DMS114 treated with DMSO at 0.1 percent for 48 hours (cell line): Measurements from ENCODE around the gene SCAMP1.
"Not testable (repeated sequence)": the region's sequence is repeated elsewhere in the genome, so short reads cannot be mapped to it uniquely, and the experiment has no call there.

Experiments
- DNase-seq: peaks from one replicate; lab custom pipeline; 2025; ENCODE audit not compliant: unreplicated experiment; lab: John Stamatoyannopoulos, UW

The SCAMP1 gene

GRCh38 chr5:78360924-78361630 lies 660 bp downstream of the SCAMP1 start:
- peak; percentile 26 for DNase-seq

GRCh38 chr5:78361631-78361993 lies 1.2 kb downstream of the SCAMP1 start:
- DNase-seq = no peak

GRCh38 chr5:78362220-78362619 lies 1.8 kb downstream of the SCAMP1 start:
- DNase-seq = no peak

- no peak for DNase-seq
Observed at GRCh38 chr5:78364005-78364404, 3.6 kb downstream of the SCAMP1 start.

- DNase-seq = no peak
Observed at GRCh38 chr5:78367318-78367991, 7.0 kb downstream of the SCAMP1 start.

- no peak for DNase-seq
Observed at GRCh38 chr5:78369680-78370079, 9.3 kb downstream of the SCAMP1 start.

- DNase-seq = no peak
Observed at GRCh38 chr5:78373231-78373630, 12.8 kb downstream of the SCAMP1 start.

GRCh38 chr5:78376315-78376714 lies 15.9 kb downstream of the SCAMP1 start:
- no peak for DNase-seq

GRCh38 chr5:78377056-78377717 lies 16.8 kb downstream of the SCAMP1 start:
- no peak for DNase-seq

- DNase-seq = no peak
Observed at GRCh38 chr5:78377718-78378105, 17.3 kb downstream of the SCAMP1 start.

GRCh38 chr5:78387468-78388153 lies 27.2 kb downstream of the SCAMP1 start:
- no peak for DNase-seq

- DNase-seq = not testable (repeated sequence)
Observed at GRCh38 chr5:78391357-78391756, 30.9 kb downstream of the SCAMP1 start.

- no peak for DNase-seq
Observed at GRCh38 chr5:78397831-78398230, 37.4 kb downstream of the SCAMP1 start.

GRCh38 chr5:78399116-78399515 lies 38.7 kb downstream of the SCAMP1 start:
- no peak for DNase-seq

- no peak for DNase-seq
Observed at GRCh38 chr5:78404682-78405293, 44.4 kb downstream of the SCAMP1 start.

GRCh38 chr5:78405829-78406750 lies 45.7 kb downstream of the SCAMP1 start:
- no peak for DNase-seq

GRCh38 chr5:78407458-78407857 lies 47.0 kb downstream of the SCAMP1 start:
- DNase-seq = no peak

GRCh38 chr5:78411586-78411985 lies 51.2 kb downstream of the SCAMP1 start:
- no peak for DNase-seq

- no peak for DNase-seq
Observed at GRCh38 chr5:78416677-78417425, 56.4 kb downstream of the SCAMP1 start.
